Small intestine (tissue), 7 donors: ENCODE results near the gene PPP2R2D. TPM values are rescaled to one million over a fixed set of nuclear protein-coding genes. Genes with fewer than 3 reads are reported as not detected.
A peak's percentile ranks its signal among the peaks of the same experiment; 100 is the strongest.

ENCODE experiments used
- DNase-seq, 2 donors: peaks; one replicate each; pipeline versions ENCODE4 v3.0.0 to v3.0.0-alpha.2; 2013
- FAIRE-seq: peaks from 2 replicates; lab custom pipeline; 2012; peaks lifted over from hg19 to GRCh38; lab: Jason Lieb, UNC
- H3K27ac ChIP-seq, 3 donors: one replicate each; pipeline ENCODE4 v1.5.1; 2013; ENCODE audit warnings: low read length in 2 of 3, mild to moderate bottlenecking in 2 of 3, control low read depth in 1 of 3, inconsistent platforms in 1 of 3, low read depth in 1 of 3, moderate library complexity in 1 of 3
- H3K27me3 ChIP-seq, 3 donors: one replicate each; pipeline ENCODE4 v1.6.1; 2013; ENCODE audit warnings: low read length in 3 of 3, inconsistent platforms in 1 of 3; ENCODE audit not compliant: control insufficient read depth in 3 of 3, insufficient read depth in 3 of 3
- H3K36me3 ChIP-seq, 3 donors: one replicate each; pipeline ENCODE4 v1.6.1; 2013; ENCODE audit warnings: low read length in 3 of 3, inconsistent platforms in 1 of 3, low read depth in 1 of 3, mild to moderate bottlenecking in 1 of 3, moderate library complexity in 1 of 3; ENCODE audit not compliant: control insufficient read depth in 3 of 3, insufficient read depth in 2 of 3
- H3K4me1 ChIP-seq, 3 donors: one replicate each; pipeline ENCODE4 v1.6.1; 2013; ENCODE audit warnings: low read length in 2 of 3, inconsistent platforms in 1 of 3, low read depth in 1 of 3, mild to moderate bottlenecking in 1 of 3, moderate library complexity in 1 of 3; ENCODE audit not compliant: control insufficient read depth in 3 of 3, insufficient read depth in 2 of 3
- H3K4me3 ChIP-seq, 3 donors: one replicate each; pipeline ENCODE4 v1.5.1; 2013; ENCODE audit warnings: low read length in 3 of 3, control low read depth in 1 of 3, inconsistent platforms in 1 of 3, low read depth in 1 of 3, mild to moderate bottlenecking in 1 of 3, moderate library complexity in 1 of 3
- H3K9me3 ChIP-seq, 2 donors: one replicate each; pipeline ENCODE4 v1.6.1; 2013; ENCODE audit warnings: low read depth in 1 of 2, low read length in 1 of 2; ENCODE audit not compliant: control insufficient read depth in 2 of 2, insufficient read depth in 1 of 2
- WGBS, 3 donors: extraction: QIAGEN DNeasy Blood & Tissue Kit; methylation state at CpG; one replicate each; pipeline ENCODE4 v1.1.7; 2013; 5-methylcytosine and 5-hydroxymethylcytosine counted together
- polyA plus RNA-seq, 4 donors: library from polyadenylated mRNA; stranded (reverse) in 3 of 4; unstranded in 1 of 4; fragments of 200-250 nt in 3 of 4; fragments of 120-200 nt in 1 of 4; gene quantifications; one replicate each; pipeline versions ENCODE4 v1.2.1 to v1.2.3, GENCODE V29; 2013
- donor health status: healthy with polysubstance abuse.
- donor health status: control.
- donor health status: control.
- donor health status: Bipolar disorder and iron deficiency.
- donor health status: healthy.

Gene PPP2R2D
- polyA plus RNA-seq, 4 donors: 15.5 to 35.3 (median 23.2) TPM

DNA sequence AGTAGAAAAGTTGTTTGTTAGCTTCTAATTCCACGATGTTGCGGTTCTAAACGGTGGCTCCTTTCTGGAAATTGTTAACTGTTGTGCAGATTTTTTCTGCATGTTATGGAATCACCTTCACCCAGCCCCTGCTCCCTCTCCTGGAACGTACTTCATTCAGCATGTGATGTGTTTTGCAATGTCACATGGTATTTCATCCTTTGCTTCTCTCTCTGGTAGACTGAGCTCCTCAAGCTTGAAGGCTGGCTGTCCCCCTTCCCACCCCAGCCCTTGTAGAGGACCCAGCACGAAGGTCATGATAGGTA lies 4.4 kb downstream of the PPP2R2D start:
- DNase-seq: peak in 1 of 2 donors; percentile 60
- Histone ChIP-seq H3K9me3 (no peaks in the 10 kb centered on the region), H3K4me1 (peaks cover 3 to 19% (median 13%) of the 10 kb centered on the region in 3 donors), H3K4me3 (no peak overlapping the region), H3K36me3 (peaks cover 0 to 18% (median 0%) of the 10 kb centered on the region in 3 donors), H3K27me3 (no peaks in the 10 kb centered on the region), H3K27ac (peak overlapping the region in 1 of 3 donors; percentile 30)
- FAIRE-seq: no peak
- WGBS, 3 donors: 70 to 81% (median 79%) methylated on average over 5 of the region's 5 CpGs

DNA sequence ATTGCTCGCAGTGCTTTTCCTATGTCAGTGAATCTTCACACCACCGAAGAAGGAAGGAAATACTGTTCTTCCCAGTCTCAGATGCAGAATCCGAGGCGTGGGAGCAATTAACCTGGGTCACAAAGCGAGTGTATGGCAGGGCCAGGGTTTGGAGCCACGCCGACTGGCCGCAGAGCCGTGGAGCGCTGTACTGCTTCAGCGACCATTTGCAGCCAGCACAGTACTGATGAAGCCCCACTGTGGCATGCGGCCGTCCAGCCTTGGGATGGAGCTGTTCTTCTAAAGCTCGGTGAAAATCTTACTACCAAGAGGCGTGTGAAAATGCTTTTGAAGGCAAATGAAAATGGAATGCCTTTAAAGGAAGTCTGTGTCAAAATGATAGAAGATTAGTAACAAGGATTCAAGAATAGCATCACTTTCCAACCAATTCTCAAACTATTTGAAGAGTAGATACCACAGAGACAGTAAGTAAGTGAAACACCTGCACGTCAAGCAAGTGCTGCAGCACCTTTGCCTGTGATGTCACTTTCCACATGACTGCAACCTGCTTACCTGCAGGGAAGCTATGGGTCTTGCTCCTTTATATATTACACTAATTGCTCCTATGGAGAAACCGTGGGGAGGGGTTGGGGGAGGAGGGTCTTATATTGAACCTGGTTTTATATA lies 4.9 kb downstream of the PPP2R2D start:
- peaks cover 3 to 19% (median 13%) of the 10 kb centered on the region in 3 donors for H3K4me1 ChIP-seq
- peaks cover 0 to 21% (median 0%) of the 10 kb centered on the region in 3 donors for H3K36me3 ChIP-seq
- no peak overlapping the region for H3K4me3 ChIP-seq
- 77 to 85% (median 81%) methylated on average over 17 of the region's 17 CpGs for WGBS, 3 donors
- no peaks in the 10 kb centered on the region for H3K27me3 ChIP-seq
- H3K9me3 ChIP-seq: no peaks in the 10 kb centered on the region
- peak overlapping the region in 1 of 3 donors; percentile 30 for H3K27ac ChIP-seq
- FAIRE-seq (no peak), DNase-seq (no peak)

GRCh38 chr10:131906269-131906639 lies 5.4 kb downstream of the PPP2R2D start:
- H3K36me3 ChIP-seq: peaks cover 0 to 25% (median 0%) of the 10 kb centered on the region in 3 donors
- H3K27ac ChIP-seq: no peak overlapping the region
- FAIRE-seq: no peak
- peaks cover 3 to 19% (median 13%) of the 10 kb centered on the region in 3 donors for H3K4me1 ChIP-seq
- DNase-seq: no peak
- H3K4me3 ChIP-seq: no peak overlapping the region
- no peaks in the 10 kb centered on the region for H3K9me3 ChIP-seq
- 73 to 85% (median 82%) methylated on average over 1 of the region's 1 CpG for WGBS, 3 donors
- H3K27me3 ChIP-seq: no peaks in the 10 kb centered on the region

DNA sequence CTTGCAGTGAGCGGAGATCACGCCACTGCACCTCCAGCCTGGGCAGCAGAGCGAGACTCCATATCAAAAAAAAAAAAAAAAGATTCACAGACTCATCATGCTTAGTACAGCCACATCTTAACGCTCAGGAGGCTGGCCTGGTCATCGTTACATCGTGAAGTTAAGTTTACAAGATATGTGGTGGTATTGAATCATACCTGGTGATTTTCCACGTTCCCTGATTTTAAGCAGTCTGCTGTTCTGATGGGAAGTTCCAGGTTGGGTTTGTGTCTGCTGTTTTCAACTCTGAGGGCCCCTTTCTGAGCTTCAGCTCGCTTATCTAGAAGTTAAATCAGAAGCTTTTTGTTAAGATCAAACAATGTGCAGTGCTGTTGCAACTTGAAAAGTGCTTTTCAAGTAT lies 6.9 kb downstream of the PPP2R2D start:
- H3K9me3 ChIP-seq: no peaks in the 10 kb centered on the region
- peaks cover 0 to 33% (median 1%) of the 10 kb centered on the region in 3 donors for H3K36me3 ChIP-seq
- H3K4me3 ChIP-seq: no peak overlapping the region
- H3K4me1 ChIP-seq: peaks cover 2 to 13% (median 10%) of the 10 kb centered on the region in 3 donors
- FAIRE-seq: no peak
- DNase-seq: no peak
- H3K27me3 ChIP-seq: no peaks in the 10 kb centered on the region
- no peak overlapping the region for H3K27ac ChIP-seq
- 81 to 91% (median 86%) methylated on average over 8 of the region's 8 CpGs for WGBS, 3 donors

GRCh38 chr10:131908151-131908550 lies 7.3 kb downstream of the PPP2R2D start:
- Histone ChIP-seq H3K9me3 (no peaks in the 10 kb centered on the region), H3K4me1 (peaks cover 0 to 13% (median 7%) of the 10 kb centered on the region in 3 donors), H3K4me3 (no peak overlapping the region), H3K27ac (no peak overlapping the region), H3K36me3 (peaks cover 0 to 32% (median 1%) of the 10 kb centered on the region in 3 donors), H3K27me3 (no peaks in the 10 kb centered on the region)
- 85 to 88% (median 87%) methylated on average over 5 of the region's 5 CpGs for WGBS, 3 donors
- no peak for DNase-seq
- no peak for FAIRE-seq

DNA sequence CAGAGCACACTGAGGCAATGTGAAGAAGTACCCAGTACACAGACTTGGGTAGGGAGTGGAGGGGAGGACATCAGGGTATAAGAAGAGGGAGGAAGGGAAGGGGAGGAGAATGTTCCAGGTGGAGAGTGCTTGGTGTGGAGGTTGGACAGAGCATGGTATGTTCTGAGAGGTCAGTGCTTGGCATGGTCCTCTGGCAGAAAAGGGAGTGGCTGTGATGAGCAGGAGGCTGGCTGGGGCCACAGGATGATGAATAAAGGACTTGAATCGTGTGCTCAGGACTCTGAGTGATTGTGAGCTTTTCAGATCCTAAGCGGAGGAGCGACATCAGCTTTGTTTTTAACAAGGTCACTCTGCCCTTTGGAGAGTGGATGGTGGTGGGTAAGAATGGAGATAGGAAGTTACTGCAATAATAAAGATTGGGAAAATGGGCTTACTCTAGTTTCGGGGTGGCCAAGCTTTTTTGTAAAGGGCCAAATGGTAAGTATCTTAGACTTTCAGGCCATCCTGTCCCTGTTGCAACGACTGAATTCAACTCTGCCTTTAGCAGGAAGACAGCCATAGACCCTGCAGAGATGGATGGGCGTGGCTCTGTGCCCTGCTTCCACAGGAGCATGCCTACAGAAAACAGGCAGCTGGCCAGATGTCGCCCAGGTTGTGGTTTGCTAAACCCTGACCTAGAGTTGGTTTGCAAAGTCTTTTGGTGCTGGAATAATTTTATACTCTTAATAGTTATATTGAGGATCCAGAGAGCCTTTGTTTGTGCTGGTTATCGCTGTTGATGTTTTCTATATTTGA lies 8.4 kb downstream of the PPP2R2D start:
- Histone ChIP-seq H3K27me3 (no peaks in the 10 kb centered on the region), H3K9me3 (no peaks in the 10 kb centered on the region), H3K27ac (no peak overlapping the region), H3K4me3 (no peak overlapping the region), H3K36me3 (peaks cover 0 to 30% (median 1%) of the 10 kb centered on the region in 3 donors), H3K4me1 (peaks cover 0 to 13% (median 7%) of the 10 kb centered on the region in 3 donors)
- 73 to 78% (median 74%) methylated on average over 8 of the region's 8 CpGs for WGBS, 3 donors
- DNase-seq: no peak
- no peak for FAIRE-seq

GRCh38 chr10:131909929-131910328 lies 9.1 kb downstream of the PPP2R2D start:
- DNase-seq (no peak), FAIRE-seq (no peak)
- H3K4me3 ChIP-seq: no peak overlapping the region
- 88 to 94% (median 92%) methylated on average over 11 of the region's 11 CpGs for WGBS, 3 donors
- H3K27ac ChIP-seq: no peak overlapping the region
- peaks cover 0 to 32% (median 1%) of the 10 kb centered on the region in 3 donors for H3K36me3 ChIP-seq
- H3K27me3 ChIP-seq: no peaks in the 10 kb centered on the region
- no peaks in the 10 kb centered on the region for H3K9me3 ChIP-seq
- peaks cover 0 to 8% (median 2%) of the 10 kb centered on the region in 3 donors for H3K4me1 ChIP-seq

DNA sequence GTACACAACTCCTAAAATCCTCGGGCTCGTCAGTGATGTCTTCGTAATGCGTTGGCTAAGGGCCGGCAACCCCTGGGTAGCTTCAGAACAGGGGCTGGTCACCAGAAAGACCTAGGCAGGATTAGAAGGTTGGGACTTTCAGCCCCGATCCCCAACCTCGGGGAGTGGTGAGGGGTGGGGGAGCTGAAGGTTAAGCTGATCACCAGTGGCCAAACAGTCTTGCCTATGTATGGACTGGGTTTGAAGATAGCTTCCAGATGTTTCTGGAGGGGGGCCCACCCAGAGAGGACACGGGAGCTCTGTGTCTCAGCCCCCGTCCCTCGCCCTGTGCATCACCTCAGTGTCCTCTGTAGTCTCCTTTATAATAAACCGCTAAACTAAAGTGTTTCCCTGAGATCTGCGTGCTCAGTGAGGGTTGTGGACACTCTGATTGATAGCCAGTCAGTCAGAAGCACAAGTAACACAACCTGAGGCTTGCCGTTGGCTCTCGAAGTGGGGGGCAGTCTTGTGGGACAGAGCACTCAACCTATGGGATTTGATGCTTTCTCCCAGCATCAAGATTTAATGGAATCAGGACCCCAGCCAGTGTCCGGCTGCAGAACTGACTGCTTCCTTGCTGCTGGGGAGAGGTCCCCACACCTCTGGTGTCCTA lies 10.0 kb downstream of the PPP2R2D start:
- peaks cover 0 to 29% (median 1%) of the 10 kb centered on the region in 3 donors for H3K36me3 ChIP-seq
- FAIRE-seq: no peak
- H3K27ac ChIP-seq: no peak overlapping the region
- no peaks in the 10 kb centered on the region for H3K27me3 ChIP-seq
- no peak overlapping the region for H3K4me3 ChIP-seq
- peaks cover 0 to 2% (median 0%) of the 10 kb centered on the region in 3 donors for H3K4me1 ChIP-seq
- 86 to 93% (median 89%) methylated on average over 15 of the region's 15 CpGs for WGBS, 3 donors
- no peak for DNase-seq
- no peaks in the 10 kb centered on the region for H3K9me3 ChIP-seq
